ENCODE data around the gene SLC6A6.

DNA sequence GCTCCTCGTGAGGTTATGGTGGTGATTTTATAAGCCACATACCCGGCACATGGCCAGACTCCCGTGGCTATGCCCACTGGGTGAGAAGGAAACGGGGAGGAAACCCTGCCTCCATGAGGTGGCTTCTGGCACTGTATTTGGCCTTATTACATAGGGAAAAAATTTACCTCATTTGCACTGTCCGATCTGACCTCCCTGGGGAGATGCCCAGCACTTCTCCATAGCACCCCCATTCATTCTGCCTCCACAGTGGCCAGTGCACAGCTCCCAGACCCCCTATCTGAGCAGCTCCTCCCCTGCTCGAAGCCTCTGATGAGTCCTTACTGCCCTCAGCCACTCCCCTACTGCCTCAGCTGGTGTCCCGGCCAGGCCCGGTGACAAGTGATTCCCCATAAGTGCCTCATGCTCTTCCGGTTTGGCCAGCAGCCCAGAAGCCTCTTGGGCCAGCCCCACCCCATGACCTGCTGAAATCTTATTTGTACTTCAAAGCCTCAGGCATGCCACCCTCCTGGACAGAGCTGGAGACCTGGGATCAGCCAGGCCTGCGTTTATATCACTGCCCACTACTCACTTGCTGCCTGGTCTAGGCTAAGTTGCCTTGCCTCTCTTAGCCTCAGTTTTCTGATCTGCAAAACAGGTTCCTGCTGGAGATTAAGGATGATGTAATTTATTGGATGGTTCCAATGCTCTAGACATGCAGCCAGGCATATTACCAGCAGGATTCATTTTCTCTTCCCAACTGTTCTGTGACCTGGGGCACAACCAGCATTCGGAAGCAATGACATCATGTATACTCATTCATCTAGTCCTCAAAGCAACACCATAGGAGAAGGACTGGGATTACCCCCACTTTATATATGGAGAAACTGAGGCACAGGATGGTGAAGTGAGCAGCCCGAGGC lies 30.6 kb upstream of the SLC6A6 start:
- no peak for TF ChIP-seq POLR2A (IDR thresholded peaks at IDR 0.05)
- TF ChIP-seq, protein P1, sequence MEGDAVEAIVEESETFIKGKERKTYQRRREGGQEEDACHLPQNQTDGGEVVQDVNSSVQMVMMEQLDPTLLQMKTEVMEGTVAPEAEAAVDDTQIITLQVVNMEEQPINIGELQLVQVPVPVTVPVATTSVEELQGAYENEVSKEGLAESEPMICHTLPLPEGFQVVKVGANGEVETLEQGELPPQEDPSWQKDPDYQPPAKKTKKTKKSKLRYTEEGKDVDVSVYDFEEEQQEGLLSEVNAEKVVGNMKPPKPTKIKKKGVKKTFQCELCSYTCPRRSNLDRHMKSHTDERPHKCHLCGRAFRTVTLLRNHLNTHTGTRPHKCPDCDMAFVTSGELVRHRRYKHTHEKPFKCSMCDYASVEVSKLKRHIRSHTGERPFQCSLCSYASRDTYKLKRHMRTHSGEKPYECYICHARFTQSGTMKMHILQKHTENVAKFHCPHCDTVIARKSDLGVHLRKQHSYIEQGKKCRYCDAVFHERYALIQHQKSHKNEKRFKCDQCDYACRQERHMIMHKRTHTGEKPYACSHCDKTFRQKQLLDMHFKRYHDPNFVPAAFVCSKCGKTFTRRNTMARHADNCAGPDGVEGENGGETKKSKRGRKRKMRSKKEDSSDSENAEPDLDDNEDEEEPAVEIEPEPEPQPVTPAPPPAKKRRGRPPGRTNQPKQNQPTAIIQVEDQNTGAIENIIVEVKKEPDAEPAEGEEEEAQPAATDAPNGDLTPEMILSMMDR (IDR thresholded peaks at IDR 0.05 in 8 of 11, conservative IDR thresholded peaks at IDR 0.05 in 3 of 11): no peak
- TF ChIP-seq POLR2AphosphoS5 (IDR thresholded peaks at IDR 0.05): peak; percentile 63 to 79 (median 73)

Measured in spleen (tissue), 7 donors.